ENCODE data around the gene EEPD1.

The EEPD1 gene

DNA sequence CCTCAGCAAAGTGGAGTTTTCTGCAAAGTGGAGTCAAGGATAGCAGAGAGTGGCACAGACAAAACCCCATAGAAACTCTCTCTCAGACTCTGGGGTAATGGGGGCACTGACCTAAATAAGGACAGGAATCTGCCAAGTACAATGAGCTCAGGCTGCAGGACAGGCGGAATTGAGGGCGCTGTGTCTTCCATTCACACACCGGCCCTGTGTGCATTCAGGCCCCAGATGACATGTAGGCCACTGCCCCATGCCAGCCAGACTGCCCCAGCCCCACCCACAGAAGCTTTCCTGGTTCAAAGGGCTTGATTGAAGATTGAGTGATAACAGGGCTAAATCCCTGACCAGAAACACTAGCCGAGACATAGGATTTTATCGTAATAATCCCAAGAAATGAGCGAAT, 52.7 kb downstream of the EEPD1 start:
- TF ChIP-seq, protein P1, sequence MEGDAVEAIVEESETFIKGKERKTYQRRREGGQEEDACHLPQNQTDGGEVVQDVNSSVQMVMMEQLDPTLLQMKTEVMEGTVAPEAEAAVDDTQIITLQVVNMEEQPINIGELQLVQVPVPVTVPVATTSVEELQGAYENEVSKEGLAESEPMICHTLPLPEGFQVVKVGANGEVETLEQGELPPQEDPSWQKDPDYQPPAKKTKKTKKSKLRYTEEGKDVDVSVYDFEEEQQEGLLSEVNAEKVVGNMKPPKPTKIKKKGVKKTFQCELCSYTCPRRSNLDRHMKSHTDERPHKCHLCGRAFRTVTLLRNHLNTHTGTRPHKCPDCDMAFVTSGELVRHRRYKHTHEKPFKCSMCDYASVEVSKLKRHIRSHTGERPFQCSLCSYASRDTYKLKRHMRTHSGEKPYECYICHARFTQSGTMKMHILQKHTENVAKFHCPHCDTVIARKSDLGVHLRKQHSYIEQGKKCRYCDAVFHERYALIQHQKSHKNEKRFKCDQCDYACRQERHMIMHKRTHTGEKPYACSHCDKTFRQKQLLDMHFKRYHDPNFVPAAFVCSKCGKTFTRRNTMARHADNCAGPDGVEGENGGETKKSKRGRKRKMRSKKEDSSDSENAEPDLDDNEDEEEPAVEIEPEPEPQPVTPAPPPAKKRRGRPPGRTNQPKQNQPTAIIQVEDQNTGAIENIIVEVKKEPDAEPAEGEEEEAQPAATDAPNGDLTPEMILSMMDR (IDR thresholded peaks at IDR 0.05; ENCODE audit: borderline replicate concordance, control extremely low read depth, extremely low read depth, insufficient read depth, missing control alignments) = no peak
- no peak for DNase-seq (ENCODE audit: low spot score)
- in situ Hi-C loops (cut with MboI; ENCODE audit: low sequenced_read_pairs, unreplicated experiment) = no loop called here

DNA sequence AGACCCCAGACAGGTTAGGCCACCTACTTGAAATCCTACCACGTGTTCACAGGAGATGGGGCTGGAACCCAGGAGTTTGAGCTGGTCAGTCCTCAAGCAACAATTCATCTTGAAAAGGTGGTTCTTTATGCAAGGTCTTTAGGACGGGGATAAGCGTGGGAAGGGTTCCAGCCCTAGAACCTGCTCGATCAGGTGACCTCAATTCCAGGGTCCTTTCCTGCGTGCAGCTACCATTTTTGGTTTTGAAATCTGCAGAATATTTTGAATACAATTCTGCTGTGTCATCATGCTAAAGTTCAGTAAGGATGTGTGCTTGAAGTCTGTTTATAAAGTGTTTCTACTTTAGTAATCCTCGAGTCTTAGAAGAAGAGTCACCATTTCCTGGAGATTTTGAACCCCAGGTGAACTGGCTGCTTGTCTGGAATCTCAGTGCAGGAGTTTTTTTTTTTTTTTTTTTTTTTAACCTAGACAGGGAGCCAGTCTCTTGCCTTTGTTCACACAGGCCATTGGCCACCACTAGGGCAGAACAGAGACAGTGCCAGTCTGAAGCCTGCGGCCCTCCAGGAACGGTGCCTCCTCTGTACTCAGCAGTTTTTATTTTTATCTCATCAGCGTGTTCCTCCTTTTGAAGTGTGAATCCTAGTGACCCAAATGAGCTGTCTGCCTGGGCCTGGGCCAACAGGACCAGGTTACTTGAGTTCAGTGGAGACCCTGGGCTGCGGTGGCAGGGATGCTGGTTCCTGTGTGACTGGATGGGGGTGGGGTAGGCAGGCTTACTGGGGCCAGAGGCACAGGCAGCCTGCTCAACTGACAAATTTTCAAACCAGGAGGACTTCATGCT, 54.6 kb downstream of the EEPD1 start:
- TF ChIP-seq, protein P1 (IDR thresholded peaks at IDR 0.05; ENCODE audit: borderline replicate concordance, control extremely low read depth, extremely low read depth, insufficient read depth, missing control alignments) = no peak
- in situ Hi-C loops (cut with MboI; ENCODE audit: low sequenced_read_pairs, unreplicated experiment) = no loop called here
- DNase-seq (ENCODE audit: low spot score) = no peak

DNA sequence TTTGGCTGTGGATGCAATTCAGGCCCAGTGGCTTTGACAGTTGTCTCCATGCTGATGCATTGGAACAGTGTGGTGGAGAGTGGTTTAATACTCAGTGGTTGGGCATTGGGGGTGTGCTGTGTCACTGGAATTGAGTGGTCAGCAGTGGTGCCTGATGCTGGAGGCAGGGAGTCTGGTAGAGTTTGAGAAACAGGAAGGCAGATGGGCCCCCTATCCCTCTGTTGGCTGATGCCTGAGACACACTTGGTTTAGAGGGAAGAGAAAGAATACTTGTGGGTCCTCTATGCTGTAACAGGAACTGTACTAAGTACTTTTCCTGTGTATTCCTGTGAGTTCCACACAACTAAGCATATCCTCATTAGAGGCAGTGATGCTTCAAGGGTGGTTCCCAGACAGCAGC, 55.4 kb downstream of the EEPD1 start:
- TF ChIP-seq, protein P1 (IDR thresholded peaks at IDR 0.05; ENCODE audit: borderline replicate concordance, control extremely low read depth, extremely low read depth, insufficient read depth, missing control alignments) = no peak
- no peak for DNase-seq (ENCODE audit: low spot score)
- in situ Hi-C loops (cut with MboI; ENCODE audit: low sequenced_read_pairs, unreplicated experiment) = no loop called here

DNA sequence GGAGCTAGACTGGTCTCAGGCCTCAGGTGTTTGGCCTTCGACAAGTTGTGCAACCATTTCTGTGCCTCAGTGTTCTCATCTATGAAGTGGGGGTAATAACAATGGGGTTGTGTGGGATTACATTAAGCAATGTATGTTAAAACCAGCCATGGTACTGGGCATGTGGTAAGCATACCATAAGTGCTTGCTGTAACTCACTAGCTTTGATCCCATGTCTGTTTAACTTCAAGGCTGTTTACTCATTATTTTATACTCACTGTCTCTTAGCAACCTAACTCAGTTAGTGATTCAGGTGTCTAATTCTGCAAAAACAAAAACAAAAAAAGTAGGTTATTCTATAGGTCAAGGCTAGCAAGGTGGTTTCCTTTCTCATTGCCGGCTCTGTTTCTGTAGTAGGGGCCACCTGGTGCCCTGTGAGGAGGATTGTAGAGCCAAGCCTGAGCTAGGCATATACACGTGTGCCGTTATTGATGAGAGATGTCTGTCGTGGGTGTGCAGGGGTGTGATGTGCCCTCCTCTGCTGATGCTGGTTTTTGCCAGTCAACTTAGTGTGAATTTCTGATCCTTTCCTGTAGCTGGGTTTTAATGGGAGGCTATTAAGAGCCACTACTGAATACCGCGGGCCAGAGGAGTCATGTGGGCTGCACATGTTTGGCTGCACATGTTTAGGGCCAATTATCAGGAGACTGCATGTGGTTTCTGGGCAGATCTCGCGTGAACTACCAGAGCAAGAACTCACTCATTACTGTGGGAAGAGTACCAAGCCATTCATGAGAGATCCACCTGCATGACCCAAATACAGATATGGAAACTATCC, 56.2 kb downstream of the EEPD1 start:
- in situ Hi-C loops (cut with MboI; ENCODE audit: low sequenced_read_pairs, unreplicated experiment) = no loop called here
- no peak for DNase-seq (ENCODE audit: low spot score)
- TF ChIP-seq, protein P1 (IDR thresholded peaks at IDR 0.05; ENCODE audit: borderline replicate concordance, control extremely low read depth, extremely low read depth, insufficient read depth, missing control alignments) = no peak

DNA sequence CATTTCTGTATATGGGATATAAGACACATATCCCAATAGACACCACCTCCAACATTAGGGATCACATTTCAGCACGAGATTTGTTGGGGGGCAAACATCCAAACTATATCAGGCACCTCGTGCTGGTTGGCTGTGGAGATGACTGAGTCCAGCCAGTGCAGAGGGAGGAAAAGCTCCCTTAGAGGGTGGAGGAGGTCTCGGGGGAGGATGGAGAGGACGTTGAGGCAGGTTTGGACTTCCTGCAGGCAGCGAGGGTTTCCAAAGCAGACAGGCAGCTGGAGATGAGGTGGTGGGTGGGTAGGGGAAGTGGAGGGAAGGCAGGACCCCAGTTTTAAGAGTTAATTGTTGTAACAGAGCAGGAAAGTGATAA, 56.7 kb downstream of the EEPD1 start:
- no peak for DNase-seq (ENCODE audit: low spot score)
- in situ Hi-C loops (cut with MboI; ENCODE audit: low sequenced_read_pairs, unreplicated experiment) = no loop called here
- TF ChIP-seq, protein P1 (IDR thresholded peaks at IDR 0.05; ENCODE audit: borderline replicate concordance, control extremely low read depth, extremely low read depth, insufficient read depth, missing control alignments) = no peak

DNA sequence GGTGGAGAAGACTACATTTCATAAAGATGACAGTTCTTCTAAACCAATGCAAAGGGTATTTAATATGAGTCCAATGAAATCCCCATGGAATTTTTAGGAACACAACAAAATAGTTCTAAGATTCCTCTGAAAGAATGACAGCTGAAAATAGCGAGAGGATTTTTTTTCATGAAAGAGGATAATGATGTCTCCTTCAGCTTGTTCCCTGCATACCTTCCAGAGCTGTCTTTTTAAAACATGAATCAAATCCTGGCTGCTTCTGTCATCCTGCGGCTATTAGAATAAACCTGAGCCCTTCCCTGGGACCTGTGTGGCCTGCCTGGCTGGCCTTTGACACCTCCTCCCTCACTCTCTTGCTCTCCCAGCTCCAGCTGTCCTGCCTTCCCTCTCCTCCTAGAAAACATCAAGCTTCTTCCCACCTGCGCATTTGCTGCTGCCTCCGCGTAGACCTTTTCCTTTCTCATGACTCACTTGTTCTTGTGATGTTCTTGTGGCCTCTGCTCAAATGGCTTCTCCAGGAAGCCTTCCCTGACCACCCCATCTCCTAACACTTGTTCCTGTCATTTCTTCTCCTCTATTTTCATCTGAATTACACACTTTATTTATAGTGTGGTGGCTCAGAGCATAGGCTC, 57.4 kb downstream of the EEPD1 start:
- TF ChIP-seq, protein P1 (IDR thresholded peaks at IDR 0.05; ENCODE audit: borderline replicate concordance, control extremely low read depth, extremely low read depth, insufficient read depth, missing control alignments) = no peak
- in situ Hi-C loops (cut with MboI; ENCODE audit: low sequenced_read_pairs, unreplicated experiment) = no loop called here

More for the DNA sequence above, 57.4 kb downstream of the EEPD1 start:
- DNase-seq (ENCODE audit: low spot score) = no peak

All from GM13976 (cell line).